Caco-2 (cell line): ENCODE measurements around the gene POMT1. TPM values are rescaled to one million over a fixed set of nuclear protein-coding genes. Genes with fewer than 3 reads are reported as not detected.

ENCODE experiments used
- BruUV-seq: library from RNA; stranded (reverse); fragments of 400-500 nt; replicated peaks from 2 replicates; lab custom pipeline; 2021; lab: Mats Ljungman, UMichigan
- CTCF ChIA-PET: fragments of 300-600 bp; sonication (Branson Sonifier 250); formaldehyde crosslinking; loops from one replicate; lab custom pipeline; 2022; ENCODE audit warnings: antibody characterized with exemption; lab: Charles Lee
- POLR2A ChIA-PET: fragments of 300-600 bp; sonication (Branson Sonifier 250); formaldehyde crosslinking; loops from one replicate; lab custom pipeline; 2022; ENCODE audit warnings: antibody characterized with exemption; lab: Charles Lee
- DNase-seq, 2 experiments: peaks; one replicate each; pipeline versions ENCODE4 v3.0.0 to v3.0.0-alpha.2; 2020 to 2022
- H3K27me3 ChIP-seq: replicated peaks from 2 replicates; pipeline ENCODE4 v1.6.0; 2011; ENCODE audit warnings: low read length; ENCODE audit not compliant: control insufficient read depth, insufficient read depth
- H3K36me3 ChIP-seq: 2 replicates; pipeline ENCODE4 v1.5.1; 2011; ENCODE audit warnings: low read length; ENCODE audit not compliant: control insufficient read depth, insufficient read depth
- H3K4me1 ChIP-seq: fragments of 250-450 bp; sonication (Bioruptor Pico); 2 replicates; pipeline ENCODE4 v1.5.1; 2020; ENCODE audit warnings: mild to moderate bottlenecking
- H3K4me3 ChIP-seq: 2 replicates; pipeline ENCODE4 v1.5.1; 2011; ENCODE audit warnings: low read depth, mild to moderate bottlenecking, control low read depth, low read length
- H3K9me3 ChIP-seq: fragments of 250-450 bp; sonication (Bioruptor Pico); 2 replicates; pipeline ENCODE4 v1.5.1; 2020; ENCODE audit warnings: mild to moderate bottlenecking, moderate library complexity
- H3K27ac Mint-ChIP-seq: one replicate; pipeline ENCODE4 v1.8.0; 2022; ENCODE audit warnings: mixed read lengths; ENCODE audit not compliant: unreplicated experiment
- H3K27me3 Mint-ChIP-seq: one replicate; pipeline ENCODE4 v1.8.0; 2022; ENCODE audit warnings: mixed read lengths; ENCODE audit not compliant: insufficient read depth, unreplicated experiment
- H3K36me3 Mint-ChIP-seq: one replicate; pipeline ENCODE4 v1.8.0; 2022; ENCODE audit warnings: mild to moderate bottlenecking, mixed read lengths; ENCODE audit not compliant: insufficient read depth, unreplicated experiment
- H3K4me1 Mint-ChIP-seq: one replicate; pipeline ENCODE4 v1.8.0; 2022; ENCODE audit warnings: low read depth, mixed read lengths; ENCODE audit not compliant: unreplicated experiment
- H3K4me3 Mint-ChIP-seq: one replicate; pipeline ENCODE4 v1.8.0; 2022; ENCODE audit warnings: mild to moderate bottlenecking, moderate library complexity, mixed read lengths; ENCODE audit not compliant: unreplicated experiment
- H3K9me3 Mint-ChIP-seq: one replicate; pipeline ENCODE4 v1.8.0; 2022; ENCODE audit warnings: mixed read lengths; ENCODE audit not compliant: unreplicated experiment
- CTCF ChIP-seq, 2 experiments: fragments of 200-600 bp in 1 of 2; IDR thresholded peaks; 1 replicate in 1 of 2; 2 replicates in 1 of 2; pipeline versions ENCODE4 v1.5.1 to v1.8.0; 2011 to 2022; ENCODE audit warnings: antibody characterized with exemption in 1 of 2, control low read depth in 1 of 2, inconsistent platforms in 1 of 2, low read depth in 1 of 2, low read length in 1 of 2, mild to moderate bottlenecking in 1 of 2, moderate library complexity in 1 of 2; ENCODE audit not compliant: insufficient read depth in 1 of 2, severe bottlenecking in 1 of 2, unreplicated experiment in 1 of 2
- intact Hi-C: fragments of 100-400 bp; cut with micrococcal nuclease; formaldehyde crosslinking; loops from one replicate; pipeline ENCODE4 v1.10.0; 2022; ENCODE audit not compliant: unreplicated experiment
- total RNA-seq: library from RNA; stranded (reverse); gene quantifications from 2 replicates; pipeline ENCODE4 v1.2.3, GENCODE V29; 2022

POMT1 gene
- total RNA-seq, 1 experiment from 2014 or later = 44.2 TPM

- Mint-ChIP-seq H3K9me3 (no peaks in the 10 kb centered on the region), H3K27ac (no peak overlapping the region), H3K36me3 (peaks cover 94% of the 10 kb centered on the region), H3K4me3 (no peak overlapping the region), H3K27me3 (no peaks in the 10 kb centered on the region), H3K4me1 (no peaks in the 10 kb centered on the region)
- Histone ChIP-seq H3K27me3 (no peaks in the 10 kb centered on the region), H3K9me3 (no peaks in the 10 kb centered on the region), H3K36me3 (peaks cover 15% of the 10 kb centered on the region), H3K4me1 (no peaks in the 10 kb centered on the region), H3K4me3 (no peak overlapping the region)
- ChIA-PET POLR2A (no interaction called here), CTCF (no interaction called here)
- intact Hi-C loops = no loop called here
- BruUV-seq = no TSS peak
- TF ChIP-seq CTCF (IDR thresholded peaks at IDR 0.05; ENCODE audit: insufficient read depth in 1 of 2, low read depth in 1 of 2, low read length in 1 of 2, severe bottlenecking in 1 of 2, unreplicated experiment in 1 of 2) = no peak
- DNase-seq = no peak
These were observed 19.2 kb upstream of the POMT1 start for GRCh38 chr9:131483319-131484050.

- DNase-seq = no peak
- no peak overlapping the region for H3K4me3 Mint-ChIP-seq
- H3K27me3 ChIP-seq = no peaks in the 10 kb centered on the region
- H3K27me3 Mint-ChIP-seq = no peaks in the 10 kb centered on the region
- TF ChIP-seq CTCF (IDR thresholded peaks at IDR 0.05; ENCODE audit: insufficient read depth in 1 of 2, low read depth in 1 of 2, low read length in 1 of 2, severe bottlenecking in 1 of 2, unreplicated experiment in 1 of 2) = no peak
- H3K4me1 ChIP-seq = no peaks in the 10 kb centered on the region
- no peaks in the 10 kb centered on the region for H3K9me3 Mint-ChIP-seq
- H3K4me3 ChIP-seq = no peak overlapping the region
- no peak overlapping the region for H3K27ac Mint-ChIP-seq
- peaks cover 15% of the 10 kb centered on the region for H3K36me3 ChIP-seq
- ChIA-PET POLR2A (no interaction called here), CTCF (no interaction called here)
- no TSS peak for BruUV-seq
- no peaks in the 10 kb centered on the region for H3K4me1 Mint-ChIP-seq
- intact Hi-C loops = no loop called here
- H3K9me3 ChIP-seq = no peaks in the 10 kb centered on the region
- H3K36me3 Mint-ChIP-seq = peaks cover 94% of the 10 kb centered on the region
These were observed 18.7 kb upstream of the POMT1 start for GRCh38 chr9:131484051-131484445.

GRCh38 chr9:131484560-131485185, 18.0 kb upstream of the POMT1 start:
- CTCF ChIA-PET = no interaction called here
- peaks cover 15% of the 10 kb centered on the region for H3K36me3 ChIP-seq
- no TSS peak for BruUV-seq

More at GRCh38 chr9:131484560-131485185, 18.0 kb upstream of the POMT1 start:
- POLR2A ChIA-PET = no interaction called here
- Mint-ChIP-seq H3K36me3 (peaks cover 94% of the 10 kb centered on the region), H3K4me1 (peaks cover 2% of the 10 kb centered on the region), H3K27ac (no peak overlapping the region), H3K9me3 (no peaks in the 10 kb centered on the region), H3K4me3 (no peak overlapping the region), H3K27me3 (no peaks in the 10 kb centered on the region)
- H3K4me3 ChIP-seq = no peak overlapping the region
- intact Hi-C loops = no loop called here
- no peaks in the 10 kb centered on the region for H3K27me3 ChIP-seq
- H3K9me3 ChIP-seq = no peaks in the 10 kb centered on the region
- no peak for DNase-seq
- TF ChIP-seq CTCF (IDR thresholded peaks at IDR 0.05; ENCODE audit: insufficient read depth in 1 of 2, low read depth in 1 of 2, low read length in 1 of 2, severe bottlenecking in 1 of 2, unreplicated experiment in 1 of 2) = no peak
- no peaks in the 10 kb centered on the region for H3K4me1 ChIP-seq
